Activated CD8-positive, alpha-beta memory T cell treated with anti-CD3 and anti-CD28 coated beads for 4 hours (primary cell): ENCODE results near the gene CHID1.

Source experiments
- DNase-seq, 2 donors: peaks; one replicate each; pipeline ENCODE4 v3.0.0-alpha.2; 2020; ENCODE audit warnings: low read depth in 2 of 2

CHID1 gene

DNA sequence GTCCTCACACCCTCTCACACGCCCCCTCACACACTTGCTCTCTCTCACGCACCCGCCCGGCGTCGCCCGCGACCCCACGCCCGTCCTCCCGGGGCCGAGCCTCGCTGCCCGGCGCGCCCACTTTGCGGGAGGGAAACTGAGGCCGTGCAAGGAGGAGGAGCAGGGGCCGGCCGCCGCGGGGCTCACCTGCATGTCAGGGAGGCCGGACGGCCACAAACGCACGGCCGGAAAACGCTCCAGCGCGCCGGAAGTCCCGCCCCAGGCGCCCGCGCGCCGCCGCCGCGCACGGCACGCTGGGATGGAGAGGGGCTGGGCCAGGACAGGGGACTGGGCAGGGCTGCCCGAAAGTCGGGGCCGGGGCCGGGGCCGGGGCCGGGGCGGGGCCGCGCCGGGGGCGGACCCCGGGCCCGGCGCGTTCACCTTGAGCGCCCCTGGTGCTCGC lies at the start of gene CHID1:
CHID1 (minus strand) TSS at position 222 of the 442 bp plus-strand sequence. CDS start 5,994 bp downstream, outside the sequence.
- peak; percentile 67 to 71 for DNase-seq

DNA sequence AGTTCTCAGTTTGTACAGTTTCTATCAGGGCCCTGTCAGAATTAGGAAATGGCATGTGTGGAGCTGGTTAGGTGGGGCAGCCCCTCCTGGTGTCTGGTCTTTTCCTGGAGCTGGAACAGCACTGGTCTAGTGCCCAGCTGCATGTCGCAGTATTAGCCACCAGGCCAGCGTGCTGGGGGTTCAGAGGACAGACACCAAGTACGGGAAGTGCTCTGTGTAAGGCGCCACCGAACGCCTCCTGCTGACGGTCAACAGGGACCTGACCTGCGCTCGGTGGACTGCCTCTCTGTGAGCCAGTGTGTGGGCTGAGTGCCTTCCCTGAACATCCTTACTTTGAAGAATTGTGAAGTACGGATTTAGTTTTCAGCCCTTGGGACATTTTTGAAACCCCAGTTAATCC lies 49.0 kb upstream of the CHID1 start:
- no peak for DNase-seq

DNA sequence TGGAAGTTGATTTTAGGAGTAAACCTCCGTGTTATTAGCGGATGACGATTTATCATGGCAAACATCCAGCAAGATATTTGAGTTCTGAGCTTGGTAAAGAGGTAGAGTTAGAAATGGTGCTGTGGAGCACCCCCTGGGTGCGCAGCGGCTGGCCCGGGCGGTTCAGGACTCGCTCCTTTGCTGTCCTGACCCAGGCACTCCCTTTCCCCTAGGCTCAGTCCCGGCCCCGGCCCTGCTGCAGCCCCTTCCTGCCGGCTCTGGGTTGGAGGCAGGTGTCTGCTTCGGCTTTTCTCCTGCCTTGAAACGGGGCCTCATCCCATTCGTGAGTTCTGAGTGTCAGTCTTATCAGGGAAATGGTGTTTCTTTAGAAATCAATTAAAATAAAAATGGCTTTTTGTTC lies 48.4 kb upstream of the CHID1 start:
- no peak for DNase-seq

DNA sequence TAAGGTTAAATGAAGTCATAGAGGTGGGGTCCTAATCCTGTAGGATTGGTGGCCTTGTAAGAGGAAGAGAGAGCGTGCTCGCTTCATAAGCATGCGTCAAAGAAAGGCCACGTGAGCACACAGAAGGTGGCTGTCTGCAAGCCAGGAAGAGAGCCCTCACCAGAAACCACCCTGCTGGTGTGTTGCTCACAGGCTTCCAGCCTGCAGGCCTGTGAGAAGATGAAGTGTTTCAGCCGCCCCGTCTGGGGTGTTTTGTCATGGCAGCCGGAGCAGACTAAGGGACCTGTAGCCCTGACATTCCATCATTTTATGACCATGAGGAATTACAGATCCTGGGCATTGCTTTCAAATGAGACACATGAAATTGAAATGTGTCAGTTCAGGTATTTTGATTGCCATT lies 47.5 kb upstream of the CHID1 start:
- DNase-seq, result no peak

DNA sequence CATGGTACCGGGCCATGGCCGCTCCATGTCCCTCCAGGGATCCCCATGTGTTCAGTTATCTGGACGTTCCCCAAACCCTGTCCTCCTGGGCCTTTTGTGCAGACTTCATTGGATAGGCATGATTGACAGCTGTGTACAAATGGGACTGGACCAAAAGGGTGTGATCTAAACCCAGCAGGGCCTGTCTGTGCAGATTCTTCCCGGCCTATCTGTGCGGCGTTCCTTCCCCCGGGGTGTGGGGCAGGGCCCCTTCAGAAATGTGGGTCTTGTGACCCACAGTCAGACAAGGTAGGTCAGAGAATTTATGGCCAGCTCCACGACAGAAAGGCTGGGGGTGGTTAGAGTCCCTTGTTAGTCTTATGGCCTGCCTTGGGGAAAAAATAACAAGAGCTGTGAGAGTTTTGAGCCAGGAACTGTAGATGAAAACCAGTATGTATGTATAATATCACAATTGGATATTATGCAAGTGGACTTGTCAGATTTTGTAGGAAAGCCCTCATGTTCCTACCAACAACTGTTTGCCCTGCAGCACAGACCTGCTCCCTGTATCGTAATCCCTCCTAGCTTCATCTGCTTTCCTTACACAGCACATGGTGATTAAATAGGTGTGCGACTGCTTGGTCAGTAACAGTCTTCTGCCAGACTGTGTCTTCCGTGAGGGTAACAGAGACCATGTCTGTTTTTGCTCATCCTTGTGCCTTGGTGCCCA lies 46.8 kb upstream of the CHID1 start:
- no peak for DNase-seq

DNA sequence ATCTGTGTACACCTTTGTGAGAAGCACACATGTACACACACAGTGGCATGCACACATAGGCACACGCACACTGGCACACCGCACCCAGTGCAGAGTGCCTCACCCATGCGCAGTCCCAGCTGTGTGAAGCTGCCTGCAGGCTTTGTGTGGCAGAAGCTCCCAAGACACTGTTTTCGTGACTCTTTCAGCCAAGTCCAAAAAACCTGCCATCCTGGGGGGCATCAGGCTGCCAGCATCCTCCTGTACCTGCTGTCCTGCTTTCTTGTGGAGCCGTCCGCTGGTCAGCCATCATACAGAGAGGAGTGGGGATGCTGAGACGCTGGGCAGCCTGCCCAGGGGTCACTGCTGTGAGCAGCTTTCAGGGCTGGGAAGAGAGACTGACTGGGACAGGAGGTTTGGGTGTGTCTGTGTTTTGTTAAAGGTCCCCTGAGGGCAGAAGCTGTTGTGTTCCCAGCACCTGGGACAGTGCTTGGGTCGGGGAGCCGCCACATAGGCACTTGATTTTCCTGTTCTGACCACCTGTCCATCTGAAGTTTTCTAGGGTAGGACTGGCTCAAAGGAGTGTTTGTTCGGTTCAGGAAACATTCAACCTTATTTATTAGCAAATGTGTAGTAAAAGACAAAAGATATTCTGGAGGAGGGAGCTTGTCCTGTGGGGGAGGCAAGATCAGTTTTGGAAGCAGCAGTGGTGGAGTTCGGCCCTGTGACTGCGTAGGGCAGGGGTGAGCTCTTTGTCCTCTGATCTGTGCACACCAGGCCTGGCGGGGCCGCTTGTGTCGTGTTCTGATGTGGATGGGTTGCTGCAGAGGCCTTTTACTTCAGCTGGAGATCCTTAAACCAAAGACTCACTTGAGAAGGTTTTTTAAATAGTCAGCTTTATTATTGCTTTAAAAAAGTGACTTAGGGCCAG lies 44.8 kb upstream of the CHID1 start:
- no peak for DNase-seq

DNA sequence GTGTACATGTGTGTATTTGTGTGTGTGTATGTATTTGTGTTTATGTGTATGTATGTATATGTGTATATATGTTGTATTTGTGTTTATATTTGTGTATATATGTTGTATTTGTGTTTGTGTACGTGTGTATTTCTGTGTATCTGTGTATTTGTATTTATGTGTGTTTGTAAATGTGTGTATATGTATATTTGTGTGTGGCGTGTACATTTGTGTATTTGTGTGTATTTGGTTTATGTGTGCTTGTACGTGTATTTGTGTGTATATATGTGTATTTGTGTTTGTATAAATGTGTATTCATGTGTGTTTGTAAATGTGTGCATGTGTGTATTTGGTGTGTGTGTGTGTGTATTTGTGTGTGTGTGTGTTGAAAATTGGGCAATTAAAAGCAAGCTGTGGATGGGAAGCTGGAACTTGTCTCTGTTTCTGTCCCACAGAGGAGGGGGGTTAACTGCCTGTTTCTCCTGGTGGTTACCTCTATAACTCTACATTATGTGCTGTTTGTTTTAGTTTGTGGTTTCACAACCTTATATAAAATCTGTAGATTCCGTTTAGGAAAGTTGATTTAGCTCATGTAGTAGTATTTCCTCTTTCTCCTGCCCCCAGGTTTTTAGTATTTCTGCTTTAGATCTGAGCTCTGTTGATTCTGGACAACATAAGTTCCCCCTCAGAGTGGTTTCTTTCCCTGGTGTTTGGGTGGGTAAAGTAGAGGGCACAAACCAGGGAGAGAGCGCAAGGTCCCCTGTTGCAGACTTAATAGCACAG lies 44.0 kb upstream of the CHID1 start:
- DNase-seq, result no peak

DNA sequence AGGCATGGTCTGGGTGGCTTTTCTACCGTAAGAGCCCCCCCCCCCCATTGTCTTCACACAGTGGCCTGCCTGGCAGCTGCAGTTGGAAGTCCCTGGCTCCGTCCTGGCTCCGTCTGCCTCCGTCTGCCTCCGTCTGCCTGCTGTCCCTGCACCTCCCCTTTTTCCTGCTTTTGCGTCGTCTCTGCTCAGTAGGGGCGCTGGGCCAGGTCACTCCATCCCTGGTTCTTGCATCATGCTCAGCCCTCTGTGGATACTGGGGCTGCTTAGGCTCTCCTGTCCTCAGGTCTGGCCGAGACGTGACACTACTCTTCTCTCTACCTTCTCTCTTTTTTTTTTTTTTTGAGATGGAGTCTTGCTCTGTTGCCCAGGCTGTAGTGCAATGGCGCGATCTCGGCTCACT lies 42.9 kb upstream of the CHID1 start:
- no peak for DNase-seq

DNA sequence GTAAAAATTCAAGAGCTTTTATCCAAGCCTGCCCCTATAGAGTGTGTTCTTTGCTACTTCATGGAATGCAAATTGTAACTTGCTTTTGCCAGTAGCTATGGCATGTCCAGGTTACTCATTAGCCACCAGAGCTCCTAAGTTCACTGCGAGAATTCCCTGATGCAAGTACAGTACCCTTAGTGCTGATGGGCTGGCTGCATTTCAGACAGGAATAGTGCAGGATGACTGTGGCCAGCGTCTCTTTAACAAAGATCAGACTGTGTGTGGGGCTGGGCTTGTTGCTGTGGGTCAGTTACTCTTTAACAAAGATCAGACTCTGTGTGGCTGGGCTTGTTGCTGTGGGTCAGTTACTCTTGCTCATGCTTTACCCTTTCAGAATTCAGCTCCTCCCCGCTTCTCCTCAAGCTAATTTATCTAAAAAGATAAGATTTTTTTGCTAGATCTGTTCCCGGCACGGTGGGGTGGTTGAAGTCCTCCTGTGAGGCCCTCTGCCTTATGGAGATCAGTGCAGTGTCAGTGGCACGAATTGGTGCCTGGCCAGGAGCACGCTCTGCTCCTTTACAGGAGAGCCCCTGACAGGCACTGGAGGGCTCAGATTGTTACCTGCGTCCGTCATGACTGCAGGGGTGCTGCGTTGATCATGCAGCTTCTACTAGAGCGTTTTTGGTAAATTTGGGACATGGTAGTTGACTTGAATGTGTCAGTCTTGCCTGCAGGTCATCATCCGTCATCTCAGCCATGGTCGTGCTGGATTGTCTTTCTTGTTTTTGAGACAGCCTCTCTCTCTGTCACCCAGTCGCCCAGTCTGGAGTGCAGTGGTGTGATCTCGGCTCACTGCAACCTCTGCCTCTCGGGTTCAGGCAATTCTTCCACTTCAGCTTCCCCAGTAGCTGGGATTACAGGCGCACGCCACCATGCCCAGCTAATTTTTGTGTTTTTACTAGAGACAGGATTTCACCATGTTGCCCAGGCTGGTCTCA lies 42.1 kb upstream of the CHID1 start:
- DNase-seq, result no peak

DNA sequence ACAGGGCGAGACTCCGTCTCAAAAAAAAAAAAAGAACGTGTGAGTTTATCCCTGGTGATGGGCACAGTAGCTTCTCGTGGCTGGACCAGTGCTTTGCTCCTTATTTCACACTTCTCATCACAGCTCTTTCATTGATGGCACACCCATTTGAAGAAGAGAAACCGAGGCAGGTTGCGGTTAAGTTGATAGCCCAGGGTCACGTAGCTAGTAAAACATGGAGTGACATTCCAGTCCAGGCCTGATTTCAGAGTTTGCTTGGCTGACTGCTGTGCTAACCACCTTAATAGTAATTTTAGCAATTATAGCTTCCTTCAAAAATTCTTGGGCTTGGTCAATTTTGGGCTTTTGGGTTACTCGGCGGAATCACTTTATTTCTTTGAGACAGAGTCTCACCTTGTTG lies 40.9 kb upstream of the CHID1 start:
- DNase-seq, result no peak

DNA sequence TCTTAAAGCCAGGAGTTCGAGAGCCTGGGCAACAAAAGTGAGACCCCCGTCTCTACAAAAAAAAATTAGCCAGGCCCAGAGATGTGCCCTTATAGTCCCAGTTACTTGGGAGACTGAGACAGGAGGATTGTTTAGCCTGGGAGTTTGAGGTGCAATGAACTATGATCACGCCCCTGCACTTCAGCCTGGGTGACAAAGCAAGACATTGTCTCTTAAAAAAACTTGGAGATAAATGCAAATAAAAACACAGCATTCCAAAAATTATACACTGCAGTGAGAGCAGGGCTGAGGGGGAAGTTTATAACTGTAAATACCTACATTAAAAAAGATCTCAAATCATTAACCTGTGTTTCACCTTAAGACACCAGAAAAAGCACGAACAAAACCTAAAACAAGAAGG lies 37.1 kb upstream of the CHID1 start:
- no peak for DNase-seq

DNA sequence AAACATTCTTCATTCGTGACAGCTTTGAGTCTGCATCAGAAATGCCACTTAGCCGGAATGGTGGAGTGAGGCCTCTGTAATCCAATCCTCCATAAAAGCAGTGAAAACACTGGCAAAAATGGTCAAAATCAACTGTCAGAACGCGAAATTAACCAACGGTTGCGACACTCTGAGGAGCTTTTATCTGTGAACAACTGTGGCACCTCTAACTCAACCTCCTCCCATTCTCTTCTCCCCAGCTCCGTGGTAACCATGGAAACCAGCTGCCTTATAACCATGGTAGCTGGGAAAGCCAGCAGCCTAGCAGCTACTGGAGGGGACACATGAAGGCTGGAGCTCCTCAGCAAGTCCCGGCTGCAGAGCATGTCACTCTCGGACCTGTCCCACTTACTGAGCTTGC lies 35.4 kb upstream of the CHID1 start:
- no peak for DNase-seq

DNA sequence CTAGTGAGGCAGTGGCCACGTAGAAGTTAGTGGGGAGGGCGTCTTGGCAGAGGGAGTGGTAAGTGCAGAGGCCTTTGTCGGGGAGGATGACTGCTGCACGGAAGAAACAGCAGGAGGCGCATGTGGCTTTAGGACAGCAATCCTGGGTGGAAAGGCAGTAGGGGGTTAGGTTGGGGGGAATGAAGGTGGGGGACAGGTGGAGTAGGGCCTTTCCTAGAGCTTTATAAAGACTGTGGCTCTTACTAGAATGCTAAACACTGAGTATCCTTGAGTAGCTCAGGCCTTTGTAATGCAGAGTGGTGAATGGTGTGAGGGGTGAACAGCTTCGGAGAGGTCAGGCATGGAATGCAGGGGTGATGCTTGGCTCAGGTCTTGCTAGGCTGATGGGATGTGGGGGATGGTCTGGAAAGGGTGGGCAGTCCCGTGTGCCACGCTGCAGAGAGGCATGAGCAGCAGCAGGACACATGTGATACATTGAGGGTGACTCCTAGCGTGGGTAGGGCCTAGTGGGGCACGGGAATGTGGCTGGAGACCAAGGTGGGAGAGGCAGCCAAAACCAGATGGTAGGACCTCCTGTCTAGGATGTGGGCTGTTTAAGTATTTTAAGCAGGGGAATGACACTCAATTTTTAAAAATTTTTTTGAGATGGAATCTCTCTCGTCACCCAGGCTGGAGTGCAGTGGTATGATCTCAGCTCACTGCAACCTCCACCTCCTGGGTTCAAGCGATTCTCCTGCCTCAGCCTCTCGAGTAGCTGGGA lies 34.3 kb upstream of the CHID1 start:
- DNase-seq, result no peak

DNA sequence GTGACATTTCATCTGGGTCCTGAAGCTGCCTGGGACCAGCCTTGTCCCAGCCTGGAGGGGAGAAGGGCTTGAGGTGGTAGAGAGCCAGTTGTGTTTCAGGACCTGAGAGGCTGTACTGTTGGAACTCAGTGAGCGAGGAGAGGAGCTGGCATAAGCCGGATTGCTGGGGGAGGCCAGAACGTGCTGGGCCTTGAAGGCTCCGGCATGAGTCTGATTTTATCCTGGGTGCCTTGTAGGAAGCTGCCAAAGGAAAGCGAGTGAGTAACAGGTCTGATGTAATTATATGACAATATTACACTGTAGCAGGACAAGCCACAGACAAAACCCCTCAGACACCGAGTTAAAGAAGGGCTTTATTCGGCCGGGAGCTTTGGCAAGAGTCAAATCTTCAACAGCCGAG lies 32.2 kb upstream of the CHID1 start:
- no peak for DNase-seq

DNA sequence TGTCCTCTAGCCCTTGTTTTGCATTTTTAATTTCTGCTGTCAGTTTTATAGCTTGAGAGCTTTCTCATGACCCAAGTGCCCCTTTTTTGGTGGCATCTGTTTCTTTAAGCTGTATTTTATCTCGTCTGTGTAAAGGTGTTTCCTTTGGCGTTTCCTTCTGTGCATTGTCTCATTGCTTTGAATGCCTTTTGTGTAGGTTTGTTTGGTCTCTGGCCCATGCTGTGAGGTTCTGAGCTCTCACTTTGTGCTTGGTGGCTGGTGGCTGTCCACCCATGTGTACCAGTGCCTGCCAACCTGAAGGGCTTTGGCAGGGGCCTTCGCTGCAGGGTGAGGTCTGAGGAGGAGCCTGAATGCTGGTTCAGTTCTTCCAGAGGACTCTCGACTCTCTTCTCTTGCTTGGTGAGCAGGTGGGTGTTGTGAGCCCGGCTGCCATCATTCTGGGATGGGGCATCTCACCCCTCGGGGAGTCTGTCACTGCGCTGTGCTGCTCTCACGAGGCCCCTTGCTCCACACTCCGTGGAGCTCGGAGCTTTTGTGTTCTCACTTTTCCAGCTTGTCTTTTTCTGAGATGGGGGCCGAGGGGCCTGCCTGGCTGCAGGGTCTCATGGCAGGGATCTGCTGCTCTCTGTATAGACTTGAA lies 30.0 kb upstream of the CHID1 start:
- no peak for DNase-seq

DNA sequence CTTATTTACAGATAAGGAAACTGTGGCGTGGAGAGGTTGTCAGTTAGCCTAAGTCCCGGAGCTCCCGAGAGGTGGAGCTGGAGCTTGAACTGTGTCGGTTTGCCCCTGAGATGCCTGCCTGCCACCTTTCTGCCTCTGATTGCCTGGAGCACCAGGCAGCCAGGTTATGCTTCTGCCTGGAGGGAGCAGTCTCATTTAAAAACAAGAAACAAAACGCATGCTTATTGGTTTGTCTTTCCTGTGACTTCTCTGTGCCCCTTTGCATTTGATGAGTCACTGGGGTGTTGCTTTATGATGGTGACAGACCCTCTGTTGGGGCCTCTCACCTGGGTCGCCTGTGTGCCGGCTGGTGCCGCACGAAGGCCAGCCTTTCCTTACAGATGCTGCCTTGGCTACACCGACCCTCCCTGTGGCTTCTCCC lies 27.2 kb upstream of the CHID1 start:
- DNase-seq, result no peak

DNA sequence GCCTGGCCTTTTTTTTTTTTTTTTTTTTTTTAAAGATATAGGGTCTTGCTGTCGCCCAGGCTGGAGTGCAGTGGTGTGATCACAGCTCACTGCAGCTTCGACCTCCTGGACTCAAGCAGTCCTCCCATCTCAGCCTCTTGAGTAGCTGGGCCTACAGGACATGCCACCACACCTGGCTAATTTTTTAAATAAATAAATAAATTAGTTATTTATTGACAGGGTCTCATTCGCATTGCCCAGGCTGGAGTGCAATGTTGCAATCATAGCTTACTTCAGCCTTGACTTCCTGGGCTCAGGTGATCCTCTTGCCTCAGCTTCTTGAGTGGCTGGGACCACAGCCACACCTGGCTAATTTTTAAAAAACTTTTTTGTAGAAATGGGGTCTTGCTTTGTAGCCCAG lies 25.6 kb upstream of the CHID1 start:
- no peak for DNase-seq

DNA sequence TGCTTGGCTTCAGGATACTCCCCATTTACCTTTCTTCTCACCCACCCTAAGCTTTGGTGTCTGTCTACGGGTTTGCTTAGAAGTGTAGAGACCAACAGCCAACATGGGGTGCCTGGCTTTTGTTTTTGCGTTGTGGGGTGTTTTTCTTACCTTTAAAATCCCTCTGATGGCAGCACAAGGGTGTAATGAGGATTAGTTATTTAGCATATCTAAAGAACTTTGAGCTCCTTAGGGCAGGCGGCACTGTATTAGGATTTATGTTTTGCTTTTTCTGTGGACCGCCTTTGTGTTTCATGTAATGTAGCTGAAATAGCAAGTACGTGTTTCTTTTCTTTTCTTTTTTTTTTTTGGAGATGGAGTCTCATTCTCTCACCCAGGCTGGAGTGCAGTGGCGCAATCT lies 23.9 kb upstream of the CHID1 start:
- DNase-seq, result no peak

DNA sequence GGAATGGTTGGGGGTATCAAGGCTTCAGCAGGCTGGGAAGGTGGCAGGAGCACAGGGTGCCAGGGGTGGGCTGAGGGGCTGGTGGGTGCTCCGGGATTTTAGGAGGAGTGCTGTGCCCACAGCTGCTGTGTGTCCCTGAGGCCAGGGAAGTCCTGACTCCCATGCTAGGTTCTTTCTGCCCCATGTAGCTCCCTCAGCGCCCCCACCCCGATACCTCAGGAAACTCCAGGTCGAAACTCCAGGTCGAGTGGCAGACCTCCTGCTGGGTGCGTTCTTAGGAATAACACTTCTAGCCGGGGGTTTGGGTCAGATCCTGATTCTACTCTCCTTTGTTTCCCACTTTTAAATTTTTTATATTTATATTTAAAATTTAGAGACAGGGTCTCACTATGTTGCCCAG lies 23.3 kb upstream of the CHID1 start:
- no peak for DNase-seq
